ENCODE results near the gene KCNJ10. TPM values are rescaled to one million over a fixed set of nuclear protein-coding genes. Genes with fewer than 3 reads are reported as not detected.

The KCNJ10 gene
- total RNA-seq, 2 experiments from 2014 or later, result 0.29 TPM; not detected in 1

DNA sequence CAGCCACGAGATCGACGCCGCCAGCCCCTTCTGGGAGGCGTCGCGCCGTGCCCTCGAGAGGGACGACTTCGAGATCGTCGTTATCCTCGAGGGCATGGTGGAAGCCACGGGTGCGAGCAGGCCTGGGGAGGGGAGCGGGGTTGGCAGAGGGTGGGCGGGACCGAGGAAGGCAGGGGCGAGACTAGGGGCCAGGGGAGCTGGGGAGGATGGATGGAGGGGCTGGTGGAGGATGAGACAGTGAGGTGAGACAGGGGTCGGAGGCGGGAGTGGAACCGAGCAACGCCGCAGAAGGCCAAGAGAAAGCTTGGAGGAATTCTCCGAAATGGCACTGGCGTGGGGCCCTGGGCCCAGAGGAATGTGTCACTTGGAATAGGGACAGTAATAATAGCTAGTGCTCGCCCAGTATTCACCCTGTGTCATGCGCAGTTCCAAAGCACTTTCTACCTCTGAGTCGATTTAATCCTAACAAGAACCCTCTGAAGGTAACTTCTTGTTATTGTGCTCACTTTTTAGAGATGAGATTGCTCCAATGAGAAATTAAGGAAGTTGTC, 14.9 kb upstream of the KCNJ10 start:
- Histone ChIP-seq H3K4me2 (ENCODE audit: low read length) (no peak overlapping the region), H2AFZ (ENCODE audit: low read length) (no peak overlapping the region), H3K27ac (ENCODE audit: low read depth, low read length, poor library complexity, severe bottlenecking) (no peak overlapping the region), H3K36me3 (ENCODE audit: insufficient read depth, low read length) (peaks cover 14% of the 10 kb centered on the region), H3K79me2 (ENCODE audit: insufficient read depth, low read depth, low read length) (no peaks in the 10 kb centered on the region), H3K4me3 (ENCODE audit: low read depth, low read length, poor library complexity, severe bottlenecking) (no peak overlapping the region), H3K9me3 (ENCODE audit: low read length) (no peaks in the 10 kb centered on the region), H3K9me2 (ENCODE audit: insufficient read depth, low read length) (no peaks in the 10 kb centered on the region), H4K20me1 (ENCODE audit: insufficient read depth, low read length) (no peaks in the 10 kb centered on the region), H3K4me1 (ENCODE audit: insufficient read depth, low read length, poor library complexity, severe bottlenecking) (no peaks in the 10 kb centered on the region)
- intact Hi-C loops (cut with micrococcal nuclease; ENCODE audit: unreplicated experiment), result no loop called here
- no peak for DNase-seq (ENCODE audit: low spot score)
- ChIA-PET CTCF (ENCODE audit: unreplicated experiment) (interaction anchor here (0.6 to 1.1 kb wide), 2 partner anchors 12 to 39 kb away, joined by 3 to 4 read pairs; no protein-coding TSS in a partner anchor), POLR2A (interaction anchor here (0.7 kb wide), 1 partner anchor 11 kb away, joined by 4 read pairs; no protein-coding TSS in a partner anchor)
- BruUV-seq (replicated peaks), result no TSS peak
- TF ChIP-seq EZH2phosphoT487 (IDR thresholded peaks at IDR 0.05; ENCODE audit: borderline replicate concordance, low read depth, low read length), result no peak
- TF ChIP-seq, protein P1, sequence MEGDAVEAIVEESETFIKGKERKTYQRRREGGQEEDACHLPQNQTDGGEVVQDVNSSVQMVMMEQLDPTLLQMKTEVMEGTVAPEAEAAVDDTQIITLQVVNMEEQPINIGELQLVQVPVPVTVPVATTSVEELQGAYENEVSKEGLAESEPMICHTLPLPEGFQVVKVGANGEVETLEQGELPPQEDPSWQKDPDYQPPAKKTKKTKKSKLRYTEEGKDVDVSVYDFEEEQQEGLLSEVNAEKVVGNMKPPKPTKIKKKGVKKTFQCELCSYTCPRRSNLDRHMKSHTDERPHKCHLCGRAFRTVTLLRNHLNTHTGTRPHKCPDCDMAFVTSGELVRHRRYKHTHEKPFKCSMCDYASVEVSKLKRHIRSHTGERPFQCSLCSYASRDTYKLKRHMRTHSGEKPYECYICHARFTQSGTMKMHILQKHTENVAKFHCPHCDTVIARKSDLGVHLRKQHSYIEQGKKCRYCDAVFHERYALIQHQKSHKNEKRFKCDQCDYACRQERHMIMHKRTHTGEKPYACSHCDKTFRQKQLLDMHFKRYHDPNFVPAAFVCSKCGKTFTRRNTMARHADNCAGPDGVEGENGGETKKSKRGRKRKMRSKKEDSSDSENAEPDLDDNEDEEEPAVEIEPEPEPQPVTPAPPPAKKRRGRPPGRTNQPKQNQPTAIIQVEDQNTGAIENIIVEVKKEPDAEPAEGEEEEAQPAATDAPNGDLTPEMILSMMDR (conservative IDR thresholded peaks at IDR 0.05; ENCODE audit: low read length), result no peak

DNA sequence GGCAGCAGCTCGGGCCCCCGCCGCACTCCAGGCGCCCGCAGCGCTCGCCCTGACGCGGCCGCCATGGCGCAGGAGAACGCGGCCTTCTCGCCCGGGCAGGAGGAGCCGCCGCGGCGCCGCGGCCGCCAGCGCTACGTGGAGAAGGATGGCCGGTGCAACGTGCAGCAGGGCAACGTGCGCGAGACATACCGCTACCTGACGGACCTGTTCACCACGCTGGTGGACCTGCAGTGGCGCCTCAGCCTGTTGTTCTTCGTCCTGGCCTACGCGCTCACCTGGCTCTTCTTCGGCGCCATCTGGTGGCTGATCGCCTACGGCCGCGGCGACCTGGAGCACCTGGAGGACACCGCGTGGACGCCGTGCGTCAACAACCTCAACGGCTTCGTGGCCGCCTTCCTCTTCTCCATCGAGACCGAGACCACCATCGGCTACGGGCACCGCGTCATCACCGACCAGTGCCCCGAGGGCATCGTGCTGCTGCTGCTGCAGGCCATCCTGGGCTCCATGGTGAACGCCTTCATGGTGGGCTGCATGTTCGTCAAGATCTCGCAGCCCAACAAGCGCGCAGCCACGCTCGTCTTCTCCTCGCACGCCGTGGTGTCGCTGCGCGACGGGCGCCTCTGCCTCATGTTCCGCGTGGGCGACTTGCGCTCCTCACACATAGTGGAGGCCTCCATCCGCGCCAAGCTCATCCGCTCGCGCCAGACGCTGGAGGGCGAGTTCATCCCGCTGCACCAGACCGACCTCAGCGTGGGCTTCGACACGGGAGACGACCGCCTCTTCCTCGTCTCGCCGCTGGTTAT, 14.2 kb upstream of the KCNJ10 start:
- CTCF ChIA-PET (ENCODE audit: unreplicated experiment), result interaction anchor here (1.1 kb wide), 1 partner anchor 12 kb away, joined by 3 read pairs; no protein-coding TSS in a partner anchor
- TF ChIP-seq, protein P1 (conservative IDR thresholded peaks at IDR 0.05; ENCODE audit: low read length), result peak; percentile 62
- no peak for TF ChIP-seq EZH2phosphoT487 (IDR thresholded peaks at IDR 0.05; ENCODE audit: borderline replicate concordance, low read depth, low read length)
- DNase-seq (ENCODE audit: low spot score), result no peak
- no peaks in the 10 kb centered on the region for H4K20me1 ChIP-seq (ENCODE audit: insufficient read depth, low read length)
- intact Hi-C loops (cut with micrococcal nuclease; ENCODE audit: unreplicated experiment), result no loop called here
- no peaks in the 10 kb centered on the region for H3K9me3 ChIP-seq (ENCODE audit: low read length)
- H3K9me2 ChIP-seq (ENCODE audit: insufficient read depth, low read length), result no peaks in the 10 kb centered on the region
- peaks cover 14% of the 10 kb centered on the region for H3K36me3 ChIP-seq (ENCODE audit: insufficient read depth, low read length)
- H3K27ac ChIP-seq (ENCODE audit: low read depth, low read length, poor library complexity, severe bottlenecking), result no peak overlapping the region
- no peak overlapping the region for H3K4me3 ChIP-seq (ENCODE audit: low read depth, low read length, poor library complexity, severe bottlenecking)
- H3K79me2 ChIP-seq (ENCODE audit: insufficient read depth, low read depth, low read length), result no peaks in the 10 kb centered on the region
- no peak overlapping the region for H3K4me2 ChIP-seq (ENCODE audit: low read length)
- H2AFZ ChIP-seq (ENCODE audit: low read length), result no peak overlapping the region
- no TSS peak for BruUV-seq (replicated peaks)
- no peaks in the 10 kb centered on the region for H3K4me1 ChIP-seq (ENCODE audit: insufficient read depth, low read length, poor library complexity, severe bottlenecking)
- POLR2A ChIA-PET, result no interaction called here

DNA sequence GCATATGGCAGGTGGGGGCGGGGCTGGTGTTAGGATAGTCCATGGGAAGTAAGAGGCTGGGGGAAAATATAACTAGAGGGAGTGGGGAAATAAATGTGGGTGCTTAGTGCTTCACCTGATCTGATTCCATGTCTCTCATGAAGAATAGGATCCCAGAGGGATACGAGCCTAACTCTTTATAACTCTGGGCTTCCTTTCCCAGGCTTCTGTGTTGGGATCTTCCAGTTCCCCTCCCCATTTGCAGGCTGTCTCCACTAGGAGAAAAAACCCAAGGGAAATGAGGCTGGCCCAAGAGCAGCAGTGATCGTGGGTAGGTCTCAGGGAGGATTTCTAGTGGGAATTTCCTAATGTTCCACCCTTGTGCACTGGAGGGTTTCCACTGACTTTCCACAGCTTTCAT, 13.0 kb upstream of the KCNJ10 start:
- no peak overlapping the region for H2AFZ ChIP-seq (ENCODE audit: low read length)
- no peak overlapping the region for H3K4me3 ChIP-seq (ENCODE audit: low read depth, low read length, poor library complexity, severe bottlenecking)
- H3K9me2 ChIP-seq (ENCODE audit: insufficient read depth, low read length), result no peaks in the 10 kb centered on the region
- no peaks in the 10 kb centered on the region for H4K20me1 ChIP-seq (ENCODE audit: insufficient read depth, low read length)
- H3K4me1 ChIP-seq (ENCODE audit: insufficient read depth, low read length, poor library complexity, severe bottlenecking), result no peaks in the 10 kb centered on the region
- H3K36me3 ChIP-seq (ENCODE audit: insufficient read depth, low read length), result peaks cover 14% of the 10 kb centered on the region
- no peaks in the 10 kb centered on the region for H3K9me3 ChIP-seq (ENCODE audit: low read length)
- TF ChIP-seq, protein P1 (conservative IDR thresholded peaks at IDR 0.05; ENCODE audit: low read length), result no peak
- no peak for TF ChIP-seq EZH2phosphoT487 (IDR thresholded peaks at IDR 0.05; ENCODE audit: borderline replicate concordance, low read depth, low read length)
- intact Hi-C loops (cut with micrococcal nuclease; ENCODE audit: unreplicated experiment), result no loop called here
- ChIA-PET POLR2A (no interaction called here), CTCF (ENCODE audit: unreplicated experiment) (interaction anchor here (0.6 kb wide), 1 partner anchor 1760 kb away, joined by 4 read pairs; no protein-coding TSS in a partner anchor)
- no peaks in the 10 kb centered on the region for H3K79me2 ChIP-seq (ENCODE audit: insufficient read depth, low read depth, low read length)
- H3K4me2 ChIP-seq (ENCODE audit: low read length), result no peak overlapping the region
- no peak for DNase-seq (ENCODE audit: low spot score)
- no TSS peak for BruUV-seq (replicated peaks)
- H3K27ac ChIP-seq (ENCODE audit: low read depth, low read length, poor library complexity, severe bottlenecking), result no peak overlapping the region
